ENCODE results near the gene RBM14. TPM values are rescaled to one million over a fixed set of nuclear protein-coding genes. Genes with fewer than 3 reads are reported as not detected.

The RBM14 gene
- total and polyA plus RNA-seq, 9 of the 15 experiments (the other 6 are each of a cell fraction or from before 2014, with no cell fraction given): 5.5 to 131 (median 42.6) TPM

GRCh38 chr11:66638177-66639065, 22.0 kb downstream of the RBM14 start, which contains the start of gene RBM4 (continued):
- peak; percentile 67 for TF ChIP-seq MXD1 (CRISPR knock-in tag; IDR thresholded peaks at IDR 0.05; ENCODE audit: borderline replicate concordance, poor library complexity, severe bottlenecking)
- peak; percentile 37 to 57; a peak in 2 of 4 replicates for TF ChIP-seq ARNT (IDR thresholded peaks at IDR 0.05)
- TF ChIP-seq TAF7 (tag; IDR thresholded peaks at IDR 0.05): peak; percentile 81
- TF ChIP-seq ASH1L (IDR thresholded peaks at IDR 0.05; ENCODE audit: borderline replicate concordance, low read depth, partially characterized antibody): peak; percentile 93
- no peak for TF ChIP-seq BRCA1 (IDR thresholded peaks at IDR 0.05)
- TF ChIP-seq BRCA1 (CRISPR knock-in tag; IDR thresholded peaks at IDR 0.05): no peak
- peak; percentile 38; the same call in 1 of the 2 replicates for TF ChIP-seq GMEB1 (CRISPR knock-in tag; IDR thresholded peaks at IDR 0.05)
- TF ChIP-seq BRD4 (IDR thresholded peaks at IDR 0.05): peak; percentile 87; the same call in 1 of the 2 replicates
- TF ChIP-seq CCNT2 (IDR thresholded peaks at IDR 0.05; ENCODE audit: borderline replicate concordance, extremely low read depth, insufficient read length, low read depth, low read length): peak; percentile 21
- TF ChIP-seq TAF1 (IDR thresholded peaks at IDR 0.05; ENCODE audit: control insufficient read depth, extremely low read depth, insufficient read depth, low read length, severe bottlenecking): peak; percentile 89
- TF ChIP-seq TCF3 (CRISPR knock-in tag; IDR thresholded peaks at IDR 0.05): no peak
- TF ChIP-seq TARDBP (IDR thresholded peaks at IDR 0.05): no peak
- peak; percentile 96 for TF ChIP-seq POLR2A (conservative IDR thresholded peaks at IDR 0.05)
- no peak for TF ChIP-seq CREB3 (tag; conservative IDR thresholded peaks at IDR 0.05; ENCODE audit: low read depth)
- TF ChIP-seq HDAC1 (IDR thresholded peaks at IDR 0.05): peak in 1 of 2 experiments; percentile 73; a peak in 2 of 4 replicates
- peak; percentile 41; the same call in 1 of the 2 replicates for TF ChIP-seq ESRRA (IDR thresholded peaks at IDR 0.05; ENCODE audit: borderline replicate concordance, low read depth)
- peak; percentile 80 for TF ChIP-seq DMBX1 (CRISPR knock-in tag; IDR thresholded peaks at IDR 0.05; ENCODE audit: borderline replicate concordance)
- no peak for TF ChIP-seq CBX8 (IDR thresholded peaks at IDR 0.05; ENCODE audit: borderline replicate concordance, extremely low read depth, low read depth, low read length, poor library complexity, severe bottlenecking)
- TF ChIP-seq TAF9B (IDR thresholded peaks at IDR 0.05; ENCODE audit: partially characterized antibody): peak; percentile 69
- 0 out of 2 replicates have a peak, but pooled peaks have one; percentile 34 for TF ChIP-seq GABPB1 (CRISPR knock-in tag; IDR thresholded peaks at IDR 0.05)
- peak; percentile 76; the same call in 1 of the 2 replicates for TF ChIP-seq MTA3 (IDR thresholded peaks at IDR 0.05; ENCODE audit: borderline replicate concordance)

Data from K562 (cell line).